Measurements from ENCODE around the gene NOP53. TPM values are rescaled to one million over a fixed set of nuclear protein-coding genes. Genes with fewer than 3 reads are reported as not detected.

The NOP53 gene
- polyA plus RNA-seq, 1 donor (not counting 4 experiments of a cell fraction or from before 2014, with no cell fraction given): 80.2 TPM

- Histone ChIP-seq H3K9me1 (ENCODE audit: control insufficient read depth, extremely low read depth, insufficient read depth, low read length) (no peaks in the 10 kb centered on the region), H3K36me3 (ENCODE audit: control insufficient read depth in 2 of 2, extremely low read depth in 1 of 2, insufficient read depth in 2 of 2, low read length in 2 of 2) (peaks cover 16 to 18% of the 10 kb centered on the region in 2 experiments), H3K4me2 (ENCODE audit: control insufficient read depth, extremely low read depth, insufficient read depth, low read depth, low read length) (no peak overlapping the region), H3K9ac (ENCODE audit: control insufficient read depth, extremely low read depth, insufficient read depth, low read length) (no peak overlapping the region), H3K4me1 (ENCODE audit: control insufficient read depth, extremely low read depth, insufficient read depth, low read length) (peaks cover 2% of the 10 kb centered on the region), H2AFZ (ENCODE audit: control insufficient read depth, low read length) (no peak overlapping the region), H3K9me3 (ENCODE audit: control insufficient read depth, low read depth, low read length) (no peaks in the 10 kb centered on the region), H3K27ac (ENCODE audit: control insufficient read depth, insufficient read depth, low read length) (no peak overlapping the region), H3K79me2 (ENCODE audit: control insufficient read depth, insufficient read depth, low read length) (no peaks in the 10 kb centered on the region), H4K20me1 (ENCODE audit: control insufficient read depth, extremely low read depth, insufficient read depth, low read length) (no peaks in the 10 kb centered on the region), H3K27me3 (ENCODE audit: control insufficient read depth, extremely low read depth, insufficient read depth, low read length) (no peaks in the 10 kb centered on the region), H3K4me3 (ENCODE audit: control insufficient read depth in 2 of 3, extremely low read depth in 1 of 3, insufficient read depth in 2 of 3, low read depth in 1 of 3, low read length in 3 of 3) (no peak overlapping the region)
- DNase-seq (ENCODE audit: low read depth, low spot score) (no peak), FAIRE-seq (no peak)
- TF ChIP-seq EZH2 (IDR thresholded peaks at IDR 0.05; ENCODE audit: low read length): no peak
- no peak for TF ChIP-seq CTCF (optimal IDR thresholded peaks at IDR 0.05 in 1 of 3, IDR thresholded peaks at IDR 0.05 in 1 of 3, conservative IDR thresholded peaks at IDR 0.05 in 1 of 3; ENCODE audit: extremely low read depth in 1 of 3, insufficient read depth in 2 of 3, low read length in 3 of 3)
- dilution Hi-C loops (cut with MboI; ENCODE audit: extremely low pct_ligation_motif_present, low sequenced_read_pairs): no loop called here
Measured at GRCh38 chr19:47701717-47702552, 43.4 kb upstream of the NOP53 start.

GRCh38 chr19:47702671-47703070 is 42.7 kb upstream of the NOP53 start:
- peaks cover 2% of the 10 kb centered on the region for H3K4me1 ChIP-seq (ENCODE audit: control insufficient read depth, extremely low read depth, insufficient read depth, low read length)
- H3K9me3 ChIP-seq (ENCODE audit: control insufficient read depth, low read depth, low read length): no peaks in the 10 kb centered on the region
- no peak for DNase-seq (ENCODE audit: low read depth, low spot score)
- H3K36me3 ChIP-seq (ENCODE audit: control insufficient read depth in 2 of 2, extremely low read depth in 1 of 2, insufficient read depth in 2 of 2, low read length in 2 of 2): peaks cover 16 to 18% of the 10 kb centered on the region in 2 experiments
- no peaks in the 10 kb centered on the region for H4K20me1 ChIP-seq (ENCODE audit: control insufficient read depth, extremely low read depth, insufficient read depth, low read length)
- H3K9ac ChIP-seq (ENCODE audit: control insufficient read depth, extremely low read depth, insufficient read depth, low read length): no peak overlapping the region
- dilution Hi-C loops (cut with MboI; ENCODE audit: extremely low pct_ligation_motif_present, low sequenced_read_pairs): no loop called here
- no peaks in the 10 kb centered on the region for H3K27me3 ChIP-seq (ENCODE audit: control insufficient read depth, extremely low read depth, insufficient read depth, low read length)
- H3K4me2 ChIP-seq (ENCODE audit: control insufficient read depth, extremely low read depth, insufficient read depth, low read depth, low read length): no peak overlapping the region
- H3K9me1 ChIP-seq (ENCODE audit: control insufficient read depth, extremely low read depth, insufficient read depth, low read length): no peaks in the 10 kb centered on the region
- no peaks in the 10 kb centered on the region for H3K79me2 ChIP-seq (ENCODE audit: control insufficient read depth, insufficient read depth, low read length)
- TF ChIP-seq EZH2 (IDR thresholded peaks at IDR 0.05; ENCODE audit: low read length) (no peak), CTCF (optimal IDR thresholded peaks at IDR 0.05 in 1 of 3, IDR thresholded peaks at IDR 0.05 in 1 of 3, conservative IDR thresholded peaks at IDR 0.05 in 1 of 3; ENCODE audit: extremely low read depth in 1 of 3, insufficient read depth in 2 of 3, low read length in 3 of 3) (no peak)
- no peak for FAIRE-seq
- no peak overlapping the region for H3K27ac ChIP-seq (ENCODE audit: control insufficient read depth, insufficient read depth, low read length)
- H2AFZ ChIP-seq (ENCODE audit: control insufficient read depth, low read length): no peak overlapping the region
- H3K4me3 ChIP-seq (ENCODE audit: control insufficient read depth in 2 of 3, extremely low read depth in 1 of 3, insufficient read depth in 2 of 3, low read depth in 1 of 3, low read length in 3 of 3): no peak overlapping the region

Measured in keratinocyte (primary cell).